ENCODE measurements around the gene MAP3K3. TPM values are rescaled to one million over a fixed set of nuclear protein-coding genes. Genes with fewer than 3 reads are reported as not detected.
A peak's percentile ranks its signal among the peaks of the same experiment; 100 is the strongest.

Gene MAP3K3
- total RNA-seq (2014; rRNA removed; shearing (Covaris generic)) = 37.6 and 38.2 TPM in 2 replicates

- DNase-seq = peak; percentile 99
- no peaks in the 10 kb centered on the region for H3K27me3 ChIP-seq (ENCODE audit: control insufficient read depth, insufficient read depth, low read length)
- H3K4me3 ChIP-seq (ENCODE audit: insufficient read depth, low read depth, low read length) = peak within 1 kb of the TSS; percentile 82
- no peaks in the 10 kb centered on the region for H3K36me3 ChIP-seq (replicated peaks; ENCODE audit: control insufficient read depth, insufficient read depth, low read length)
Measured at GRCh38 chr17:63621684-63622573, at the start of gene MAP3K3. Gene MAP3K3, plus strand, starts transcription at chr17:63622417. Its CDS starts 343 bp downstream, at chr17:63622760.

- H3K27me3 ChIP-seq (ENCODE audit: control insufficient read depth, insufficient read depth, low read length) = no peaks in the 10 kb centered on the region
- H3K4me3 ChIP-seq (ENCODE audit: insufficient read depth, low read depth, low read length) = no peak overlapping the region
- no peaks in the 10 kb centered on the region for H3K36me3 ChIP-seq (replicated peaks; ENCODE audit: control insufficient read depth, insufficient read depth, low read length)
- peak; percentile 27 for DNase-seq
Measured at GRCh38 chr17:63573634-63574033, 48.6 kb upstream of the MAP3K3 start.

GRCh38 chr17:63578027-63578768, 44.0 kb upstream of the MAP3K3 start:
- H3K36me3 ChIP-seq (replicated peaks; ENCODE audit: control insufficient read depth, insufficient read depth, low read length) = peaks cover 13% of the 10 kb centered on the region
- no peak for DNase-seq
- no peak overlapping the region for H3K4me3 ChIP-seq (ENCODE audit: insufficient read depth, low read depth, low read length)
- H3K27me3 ChIP-seq (ENCODE audit: control insufficient read depth, insufficient read depth, low read length) = no peaks in the 10 kb centered on the region

GRCh38 chr17:63578769-63579111, 43.5 kb upstream of the MAP3K3 start:
- no peaks in the 10 kb centered on the region for H3K27me3 ChIP-seq (ENCODE audit: control insufficient read depth, insufficient read depth, low read length)
- peaks cover 17% of the 10 kb centered on the region for H3K36me3 ChIP-seq (replicated peaks; ENCODE audit: control insufficient read depth, insufficient read depth, low read length)
- H3K4me3 ChIP-seq (ENCODE audit: insufficient read depth, low read depth, low read length) = no peak overlapping the region
- DNase-seq = no peak

- Histone ChIP-seq H3K4me3 (ENCODE audit: insufficient read depth, low read depth, low read length) (no peak overlapping the region), H3K36me3 (replicated peaks; ENCODE audit: control insufficient read depth, insufficient read depth, low read length) (peaks cover 17% of the 10 kb centered on the region), H3K27me3 (ENCODE audit: control insufficient read depth, insufficient read depth, low read length) (no peaks in the 10 kb centered on the region)
- peak; percentile 26 for DNase-seq
Measured at GRCh38 chr17:63579633-63580032, 42.6 kb upstream of the MAP3K3 start.

- Histone ChIP-seq H3K36me3 (replicated peaks; ENCODE audit: control insufficient read depth, insufficient read depth, low read length) (peaks cover 38% of the 10 kb centered on the region), H3K4me3 (ENCODE audit: insufficient read depth, low read depth, low read length) (no peak overlapping the region), H3K27me3 (ENCODE audit: control insufficient read depth, insufficient read depth, low read length) (no peaks in the 10 kb centered on the region)
- no peak for DNase-seq
Measured at GRCh38 chr17:63587770-63588169, 34.4 kb upstream of the MAP3K3 start.

GRCh38 chr17:63588797-63589196, 33.4 kb upstream of the MAP3K3 start:
- Histone ChIP-seq H3K27me3 (ENCODE audit: control insufficient read depth, insufficient read depth, low read length) (no peaks in the 10 kb centered on the region), H3K36me3 (replicated peaks; ENCODE audit: control insufficient read depth, insufficient read depth, low read length) (peaks cover 36% of the 10 kb centered on the region), H3K4me3 (ENCODE audit: insufficient read depth, low read depth, low read length) (no peak overlapping the region)
- no peak for DNase-seq

GRCh38 chr17:63589646-63590045, 32.6 kb upstream of the MAP3K3 start:
- no peak overlapping the region for H3K4me3 ChIP-seq (ENCODE audit: insufficient read depth, low read depth, low read length)
- peaks cover 36% of the 10 kb centered on the region for H3K36me3 ChIP-seq (replicated peaks; ENCODE audit: control insufficient read depth, insufficient read depth, low read length)

GRCh38 chr17:63592797-63593196, 29.4 kb upstream of the MAP3K3 start:
- no peak for DNase-seq
- Histone ChIP-seq H3K4me3 (ENCODE audit: insufficient read depth, low read depth, low read length) (no peak overlapping the region), H3K36me3 (replicated peaks; ENCODE audit: control insufficient read depth, insufficient read depth, low read length) (peaks cover 25% of the 10 kb centered on the region), H3K27me3 (ENCODE audit: control insufficient read depth, insufficient read depth, low read length) (no peaks in the 10 kb centered on the region)

More at GRCh38 chr17:63589646-63590045, 32.6 kb upstream of the MAP3K3 start:
- DNase-seq = no peak
- no peaks in the 10 kb centered on the region for H3K27me3 ChIP-seq (ENCODE audit: control insufficient read depth, insufficient read depth, low read length)

GRCh38 chr17:63595132-63595531, 27.1 kb upstream of the MAP3K3 start:
- Histone ChIP-seq H3K36me3 (replicated peaks; ENCODE audit: control insufficient read depth, insufficient read depth, low read length) (peaks cover 13% of the 10 kb centered on the region), H3K4me3 (ENCODE audit: insufficient read depth, low read depth, low read length) (no peak overlapping the region), H3K27me3 (ENCODE audit: control insufficient read depth, insufficient read depth, low read length) (no peaks in the 10 kb centered on the region)
- DNase-seq = no peak

GRCh38 chr17:63596856-63597586, 25.2 kb upstream of the MAP3K3 start:
- H3K4me3 ChIP-seq (ENCODE audit: insufficient read depth, low read depth, low read length) = no peak overlapping the region
- no peaks in the 10 kb centered on the region for H3K27me3 ChIP-seq (ENCODE audit: control insufficient read depth, insufficient read depth, low read length)
- no peak for DNase-seq
- peaks cover 4% of the 10 kb centered on the region for H3K36me3 ChIP-seq (replicated peaks; ENCODE audit: control insufficient read depth, insufficient read depth, low read length)

GRCh38 chr17:63598281-63598680, 23.9 kb upstream of the MAP3K3 start:
- DNase-seq = no peak

GRCh38 chr17:63600569-63601438, 21.4 kb upstream of the MAP3K3 start, which contains the start of gene TACO1:
Gene TACO1, plus strand, starts transcription at chr17:63600895. Its CDS starts 189 bp downstream, at chr17:63601084.
- peak within 1 kb of the TSS; percentile 92 for H3K4me3 ChIP-seq (ENCODE audit: insufficient read depth, low read depth, low read length)
- H3K27me3 ChIP-seq (ENCODE audit: control insufficient read depth, insufficient read depth, low read length) = no peaks in the 10 kb centered on the region
- DNase-seq = peak; percentile 91
- peaks cover 12% of the 10 kb centered on the region for H3K36me3 ChIP-seq (replicated peaks; ENCODE audit: control insufficient read depth, insufficient read depth, low read length)

More at GRCh38 chr17:63598281-63598680, 23.9 kb upstream of the MAP3K3 start:
- H3K27me3 ChIP-seq (ENCODE audit: control insufficient read depth, insufficient read depth, low read length) = no peaks in the 10 kb centered on the region
- H3K4me3 ChIP-seq (ENCODE audit: insufficient read depth, low read depth, low read length) = no peak overlapping the region
- H3K36me3 ChIP-seq (replicated peaks; ENCODE audit: control insufficient read depth, insufficient read depth, low read length) = no peaks in the 10 kb centered on the region

Data from H7 (cell line).